Body of pancreas (tissue), 4 donors: ENCODE data around the gene CEP162. TPM values are rescaled to one million over a fixed set of nuclear protein-coding genes. Genes with fewer than 3 reads are reported as not detected.
"Not testable (repeated sequence)": the region's sequence is repeated elsewhere in the genome, so short reads cannot be mapped to it uniquely, and the experiment has no call there.

Source experiments
- ATAC-seq: fragments of 150-250 bp; one replicate; pipeline ENCODE4 v1.9.1; 2016
- DNase-seq, 4 donors: peaks; one replicate each; pipeline ENCODE4 v3.0.0-alpha.2; 2019
- H3K27ac ChIP-seq, 4 donors: fragments of 200-600 bp; sonication (generic); 1 replicate in 3 of 4; 2 replicates in 1 of 4; pipeline versions ENCODE4 v1.5.1 to v1.6.1; 2016 to 2019; ENCODE audit warnings: mild to moderate bottlenecking in 1 of 4, mixed read lengths in 1 of 4, moderate library complexity in 1 of 4
- H3K27me3 ChIP-seq, 2 donors: fragments of 200-600 bp; sonication (generic); one replicate each; pipeline ENCODE4 v1.6.0; 2016; ENCODE audit warnings: mild to moderate bottlenecking in 1 of 2
- H3K36me3 ChIP-seq, 2 donors: fragments of 200-600 bp; sonication (generic); replicated peaks in 1 of 2; 2 replicates each; pipeline ENCODE4 v1.5.1; 2016; ENCODE audit warnings: low read depth in 2 of 2; ENCODE audit not compliant: insufficient read depth in 1 of 2
- H3K4me1 ChIP-seq: fragments of 200-600 bp; sonication (generic); one replicate; pipeline ENCODE4 v1.6.0; 2016
- H3K4me3 ChIP-seq, 2 donors: fragments of 200-600 bp; sonication (generic); 1 replicate in 1 of 2; 2 replicates in 1 of 2; pipeline ENCODE4 v1.5.1; 2016 to 2019
- H3K9me3 ChIP-seq, 3 donors: fragments of 200-600 bp; sonication (generic); 1 replicate in 2 of 3; 2 replicates in 1 of 3; pipeline ENCODE4 v1.5.1; 2016
- POLR2A ChIP-seq, 3 donors: fragments of 450-650 bp; IDR thresholded peaks; one replicate each; pipeline ENCODE4 v1.6.1; 2016; ENCODE audit warnings: antibody characterized with exemption in 3 of 3, mild to moderate bottlenecking in 2 of 3
- WGBS, 2 donors: methylation state at CpG; one replicate each; pipeline ENCODE4 v1.1.5; 2017; 5-methylcytosine and 5-hydroxymethylcytosine counted together
- intact Hi-C: fragments of 100-400 bp; cut with DNase I; formaldehyde crosslinking; loops from one replicate; pipeline ENCODE4 v1.15.1; 2023
- total RNA-seq, 2 donors: library from RNA; depleted of rRNA; stranded (reverse); fragments of >200 nt; gene quantifications; one replicate each; pipeline ENCODE4 v1.1.0, GENCODE V29; 2016
- TF ChIP-seq, protein P1 (sequence below), 7 experiments: fragments of 450-650 bp in 4 of 7; fragments of 200-600 bp in 3 of 7; sonication (generic) in 3 of 7; IDR thresholded peaks; one replicate each; pipeline ENCODE4 v1.5.1; 2016 to 2019; ENCODE audit warnings: antibody characterized with exemption in 7 of 7

Gene CEP162
- total RNA-seq, 2 donors from 2014 or later: 3.0 to 9.6 TPM

DNA sequence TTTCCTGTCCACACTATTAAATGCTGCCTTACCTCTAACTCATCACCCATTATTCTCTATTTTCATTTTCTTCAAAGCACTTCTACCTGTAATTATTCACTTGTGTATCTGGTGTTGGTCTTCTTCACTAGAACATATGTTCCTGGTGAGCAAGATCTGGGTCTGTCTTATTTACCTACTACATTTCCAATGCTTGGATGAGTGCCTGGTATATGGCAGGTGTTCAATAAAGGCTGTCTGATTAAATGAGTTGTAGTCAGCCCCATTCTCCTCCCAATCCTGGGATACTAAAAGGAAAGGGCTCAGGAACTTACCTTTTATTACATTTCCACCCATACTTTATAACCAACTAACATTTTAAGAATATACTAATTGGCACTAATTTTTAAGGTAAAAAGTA is 61.0 kb downstream of the CEP162 start:
- H3K36me3 ChIP-seq: peaks cover 0 to 1% of the 10 kb centered on the region in 2 donors
- H3K27me3 ChIP-seq: no peaks in the 10 kb centered on the region
- H3K9me3 ChIP-seq: no peaks in the 10 kb centered on the region
- DNase-seq (no peak), ATAC-seq (no peak)
- intact Hi-C loops: no loop called here
- no peak overlapping the region for H3K27ac ChIP-seq
- H3K4me3 ChIP-seq: no peak overlapping the region
- no peaks in the 10 kb centered on the region for H3K4me1 ChIP-seq
- TF ChIP-seq, protein P1, sequence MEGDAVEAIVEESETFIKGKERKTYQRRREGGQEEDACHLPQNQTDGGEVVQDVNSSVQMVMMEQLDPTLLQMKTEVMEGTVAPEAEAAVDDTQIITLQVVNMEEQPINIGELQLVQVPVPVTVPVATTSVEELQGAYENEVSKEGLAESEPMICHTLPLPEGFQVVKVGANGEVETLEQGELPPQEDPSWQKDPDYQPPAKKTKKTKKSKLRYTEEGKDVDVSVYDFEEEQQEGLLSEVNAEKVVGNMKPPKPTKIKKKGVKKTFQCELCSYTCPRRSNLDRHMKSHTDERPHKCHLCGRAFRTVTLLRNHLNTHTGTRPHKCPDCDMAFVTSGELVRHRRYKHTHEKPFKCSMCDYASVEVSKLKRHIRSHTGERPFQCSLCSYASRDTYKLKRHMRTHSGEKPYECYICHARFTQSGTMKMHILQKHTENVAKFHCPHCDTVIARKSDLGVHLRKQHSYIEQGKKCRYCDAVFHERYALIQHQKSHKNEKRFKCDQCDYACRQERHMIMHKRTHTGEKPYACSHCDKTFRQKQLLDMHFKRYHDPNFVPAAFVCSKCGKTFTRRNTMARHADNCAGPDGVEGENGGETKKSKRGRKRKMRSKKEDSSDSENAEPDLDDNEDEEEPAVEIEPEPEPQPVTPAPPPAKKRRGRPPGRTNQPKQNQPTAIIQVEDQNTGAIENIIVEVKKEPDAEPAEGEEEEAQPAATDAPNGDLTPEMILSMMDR (IDR thresholded peaks at IDR 0.05): no peak
- no peak for TF ChIP-seq POLR2A (IDR thresholded peaks at IDR 0.05)

DNA sequence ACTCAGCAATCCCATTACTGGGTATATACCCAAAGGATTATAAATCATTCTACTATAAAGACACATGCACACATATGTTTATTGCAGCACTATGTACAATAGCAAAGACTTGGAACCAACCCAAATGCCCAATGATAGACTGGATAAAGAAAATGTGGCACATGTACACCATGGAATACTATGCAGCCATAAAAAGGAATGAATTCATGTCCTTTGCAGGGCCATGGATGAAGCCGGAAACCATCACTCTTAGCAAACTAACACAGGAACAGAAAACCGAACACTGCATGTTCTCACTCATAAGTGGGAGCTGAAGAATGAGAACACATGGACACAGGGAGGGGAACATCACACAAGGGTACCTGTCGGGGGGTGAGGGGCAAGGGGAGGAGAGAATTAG is 63.1 kb downstream of the CEP162 start:
- H3K27ac ChIP-seq, H3K4me3 ChIP-seq, H3K27me3 ChIP-seq, intact Hi-C loops, H3K36me3 ChIP-seq, ATAC-seq, H3K4me1 ChIP-seq, DNase-seq, H3K9me3 ChIP-seq: not testable (repeated sequence)
- 94 to 98% methylated on average over 3 of the region's 3 CpGs for WGBS, 2 donors

DNA sequence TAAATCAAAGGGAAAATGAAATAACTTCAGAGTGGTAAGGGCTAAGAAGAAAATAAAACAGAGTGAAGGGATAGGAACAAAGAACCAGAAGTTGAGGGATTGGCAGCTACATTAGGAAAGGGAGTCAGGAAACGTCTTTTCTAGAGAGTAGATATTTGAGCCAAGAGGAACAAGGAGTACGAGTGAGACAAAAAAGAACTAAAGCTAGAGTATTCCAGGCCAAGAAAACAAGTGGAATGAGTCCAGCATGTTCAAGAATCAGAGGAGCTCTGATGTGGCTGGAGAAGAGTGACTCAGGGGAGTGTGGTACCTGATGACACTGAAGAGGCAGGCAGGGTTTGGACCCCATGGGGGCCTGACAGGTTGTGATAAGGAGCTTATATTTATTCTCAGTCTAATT is 66.3 kb downstream of the CEP162 start:
- intact Hi-C loops: no loop called here
- ATAC-seq (no peak), DNase-seq (no peak)
- no peak overlapping the region for H3K27ac ChIP-seq
- no peak overlapping the region for H3K4me3 ChIP-seq
- no peaks in the 10 kb centered on the region for H3K9me3 ChIP-seq
- no peaks in the 10 kb centered on the region for H3K4me1 ChIP-seq
- 70 to 75% methylated on average over 2 of the region's 2 CpGs for WGBS, 2 donors
- H3K36me3 ChIP-seq: peaks cover 0 to 1% of the 10 kb centered on the region in 2 donors
- no peak for TF ChIP-seq POLR2A (IDR thresholded peaks at IDR 0.05)
- TF ChIP-seq, protein P1 (IDR thresholded peaks at IDR 0.05): no peak
- H3K27me3 ChIP-seq: no peaks in the 10 kb centered on the region

DNA sequence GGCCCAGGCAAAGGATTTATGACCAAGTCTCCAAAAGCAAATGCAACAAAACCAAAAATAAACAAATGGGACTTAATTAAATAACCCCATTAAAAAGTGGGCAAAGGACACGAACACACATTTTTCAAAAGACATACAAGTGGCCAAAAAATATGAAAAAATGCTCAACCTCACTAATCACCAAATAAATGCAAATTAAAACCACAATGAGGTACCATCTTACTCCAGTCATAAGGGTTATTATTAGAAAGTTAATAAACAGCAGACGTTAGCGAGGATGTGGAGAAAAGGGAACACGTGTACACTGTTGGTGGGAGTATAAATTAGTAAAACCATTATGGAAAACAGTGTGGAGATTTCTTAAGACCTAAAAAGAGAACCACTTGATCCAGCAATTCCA is 71.1 kb downstream of the CEP162 start:
- peaks cover 0 to 5% of the 10 kb centered on the region in 2 donors for H3K36me3 ChIP-seq
- H3K4me1 ChIP-seq: no peaks in the 10 kb centered on the region
- intact Hi-C loops: no loop called here
- H3K27ac ChIP-seq: no peak overlapping the region
- DNase-seq (no peak), ATAC-seq (no peak)
- no peaks in the 10 kb centered on the region for H3K27me3 ChIP-seq
- TF ChIP-seq POLR2A (IDR thresholded peaks at IDR 0.05): no peak
- H3K4me3 ChIP-seq: no peak overlapping the region
- WGBS, 2 donors: 89 to 92% methylated on average over 4 of the region's 4 CpGs
- H3K9me3 ChIP-seq: no peaks in the 10 kb centered on the region

DNA sequence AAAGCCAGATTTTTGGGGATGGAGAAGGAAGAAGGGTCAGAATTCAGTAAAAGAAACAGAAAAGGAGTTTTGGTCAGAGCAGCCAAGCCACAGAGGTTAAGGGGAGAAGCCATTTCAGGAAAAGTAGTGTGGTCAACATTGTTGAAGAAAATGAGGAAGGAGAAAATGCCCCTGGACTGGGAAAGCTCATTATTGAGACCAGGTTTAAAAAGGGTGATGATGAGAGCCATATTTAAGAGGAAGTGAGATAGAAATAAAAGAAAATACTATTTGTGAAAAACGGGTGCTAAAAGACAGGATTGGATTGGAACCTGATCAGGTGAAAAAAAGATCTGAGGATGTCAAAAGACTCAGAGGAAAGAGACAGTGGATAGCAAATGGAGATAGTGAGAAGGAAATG is 75.8 kb downstream of the CEP162 start:
- DNase-seq (no peak), ATAC-seq (no peak)
- WGBS, 2 donors: 72 to 75% methylated on average over 1 of the region's 1 CpG
- Histone ChIP-seq H3K9me3 (no peaks in the 10 kb centered on the region), H3K27me3 (no peaks in the 10 kb centered on the region), H3K4me3 (no peak overlapping the region), H3K4me1 (no peaks in the 10 kb centered on the region), H3K27ac (no peak overlapping the region), H3K36me3 (peaks cover 0 to 5% of the 10 kb centered on the region in 2 donors)
- TF ChIP-seq, protein P1 (IDR thresholded peaks at IDR 0.05): no peak
- TF ChIP-seq POLR2A (IDR thresholded peaks at IDR 0.05): no peak
- intact Hi-C loops: no loop called here

DNA sequence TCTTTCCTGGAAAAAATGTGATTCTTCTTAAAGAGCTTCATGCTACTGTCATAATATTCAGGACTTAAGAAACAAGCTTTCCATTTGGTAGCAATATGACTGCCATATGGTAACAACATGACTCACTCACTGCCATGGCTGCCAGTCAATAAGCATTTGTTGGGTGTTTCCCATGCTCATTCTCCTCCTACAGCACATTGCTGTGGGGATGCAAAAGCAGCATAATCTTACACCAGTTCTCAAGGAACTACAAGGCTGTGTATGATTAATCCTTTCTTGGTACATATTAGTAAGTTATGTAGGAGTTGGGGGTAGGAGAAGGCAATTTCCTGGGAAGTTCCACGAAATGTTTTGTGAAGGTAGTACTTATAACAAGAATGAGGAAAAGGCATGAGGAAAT is 76.7 kb downstream of the CEP162 start:
- TF ChIP-seq POLR2A (IDR thresholded peaks at IDR 0.05): no peak
- TF ChIP-seq, protein P1 (IDR thresholded peaks at IDR 0.05): no peak
- H3K27ac ChIP-seq: no peak overlapping the region
- no peaks in the 10 kb centered on the region for H3K9me3 ChIP-seq
- ATAC-seq: no peak
- no peaks in the 10 kb centered on the region for H3K4me1 ChIP-seq
- no peak overlapping the region for H3K4me3 ChIP-seq
- 93 to 100% methylated on average over 1 of the region's 1 CpG for WGBS, 2 donors
- no peaks in the 10 kb centered on the region for H3K27me3 ChIP-seq
- no peak for DNase-seq
- intact Hi-C loops: no loop called here
- H3K36me3 ChIP-seq: peaks cover 0 to 5% of the 10 kb centered on the region in 2 donors
